Heart left ventricle (tissue), 16 donors: ENCODE results near the gene HIPK2. TPM values are rescaled to one million over a fixed set of nuclear protein-coding genes. Genes with fewer than 3 reads are reported as not detected.

ENCODE experiments used
- ATAC-seq, 4 donors: fragments of 200-7000 bp; cut with Tn5 transposase; one replicate each; pipeline ENCODE4 v1.9.1; 2020 to 2022; ENCODE audit warnings: moderate library complexity in 4 of 4, mild to moderate bottlenecking in 3 of 4, moderate number of reproducible peaks in 1 of 4
- DNase-seq, 5 donors: peaks; one replicate each; pipeline ENCODE4 v3.0.0-alpha.2; 2020
- H3K27ac ChIP-seq, 12 donors: fragments of 200-600 bp; sonication (generic) in 4 of 12; one replicate each; pipeline versions ENCODE4 v1.5.0 to v1.8.0; 2016 to 2022; ENCODE audit warnings: mild to moderate bottlenecking in 2 of 12
- H3K27me3 ChIP-seq, 9 donors: fragments of 200-600 bp; sonication (generic) in 2 of 9; one replicate each; pipeline versions ENCODE4 v1.5.1 to v1.8.0; 2016 to 2022; ENCODE audit warnings: mild to moderate bottlenecking in 3 of 9
- H3K36me3 ChIP-seq, 9 donors: fragments of 200-600 bp; sonication (generic) in 2 of 9; one replicate each; pipeline versions ENCODE4 v1.5.0 to v1.8.0; 2018 to 2022; ENCODE audit warnings: mild to moderate bottlenecking in 2 of 9
- H3K4me1 ChIP-seq, 12 donors: fragments of 200-600 bp; sonication (generic) in 4 of 12; one replicate each; pipeline versions ENCODE4 v1.5.0 to v1.8.0; 2016 to 2022; ENCODE audit warnings: mild to moderate bottlenecking in 3 of 12
- H3K4me3 ChIP-seq, 12 donors: fragments of 200-600 bp; sonication (generic) in 4 of 12; one replicate each; pipeline versions ENCODE4 v1.5.0 to v1.8.0; 2017 to 2022; ENCODE audit warnings: mild to moderate bottlenecking in 9 of 12, moderate library complexity in 4 of 12
- H3K9me3 ChIP-seq, 12 donors: fragments of 200-600 bp; sonication (generic) in 4 of 12; one replicate each; pipeline versions ENCODE4 v1.5.0 to v1.8.0; 2016 to 2022; ENCODE audit warnings: mild to moderate bottlenecking in 1 of 12
- POLR2A ChIP-seq, 2 donors: fragments of 450-650 bp; IDR thresholded peaks; one replicate each; pipeline ENCODE4 v1.6.1; 2017; ENCODE audit warnings: antibody characterized with exemption in 2 of 2, mild to moderate bottlenecking in 2 of 2, moderate library complexity in 2 of 2
- WGBS, 4 donors: extraction: QIAGEN DNeasy Blood & Tissue Kit in 2 of 4; methylation state at CpG; one replicate each; pipeline versions ENCODE4 v1.1.5 to v1.1.7; 2013 to 2018; 5-methylcytosine and 5-hydroxymethylcytosine counted together
- intact Hi-C, 10 donors: fragments of 100-400 bp; cut with DNase I; formaldehyde crosslinking; loops; one replicate each; pipeline versions ENCODE4 v1.11.1 to v1.14.2; 2022
- polyA plus RNA-seq, 2 donors: library from polyadenylated mRNA; stranded (reverse); fragments of 200-250 nt; gene quantifications; one replicate each; pipeline ENCODE4 v1.2.3, GENCODE V29; 2013
- total RNA-seq, 9 donors: library from RNA; depleted of rRNA in 2 of 9; stranded (reverse); fragments of >200 nt in 2 of 9; fragmentation: NEBNext Ultra II Directional in 3 of 9; extraction: Animal tissue kit (Norgen Biotek cat#: 25700) in 3 of 9; gene quantifications; one replicate each; pipeline versions ENCODE4 v1.1.0 to v1.2.4, GENCODE V29; 2016 to 2023
- TF ChIP-seq, protein P1 (sequence below), 12 donors: fragments of 200-600 bp; sonication (generic) in 4 of 12; IDR thresholded peaks; one replicate each; pipeline versions ENCODE4 v1.5.0 to v1.8.0; 2018 to 2022; ENCODE audit warnings: antibody characterized with exemption in 12 of 12, mild to moderate bottlenecking in 5 of 12
- donor health status: ischemic (EF 13 %, LVEDD 7.1; RV severe dilation, severe dysfunction).
- donor health status: healthy with polysubstance abuse.
- donor health status: DM: no; HTN: yes; CAD: no.
- donor health status: DM: no; HTN: no; CAD: no.
- donor health status: ischemic (EF 25% LVEDD 6.9; RV normal size, moderate dysfunction).
- donor health status: ischemic (EF 25% LVEDD 5.7; RV mildly dilated, moderate dysfunction).
- donor health status: healthy.
- donor health status: DM: yes; HTN: yes; CAD: no.
- donor health status: ischemic (EF 35%, LVEDD 5.7; RV mildly dilated, moderate dysfunction).
- donor health status: nonischemic (EF 11% LVEDD 7.7; RV severe dilation, severe dysfunction).
- donor health status: DM: yes; HTN: yes; CAD: no.
- donor health status: PGD.
- donor health status: ischemic (EF 29% LVEDD 5.4; RV normal size, mild dysfunction).
- donor health status: nonischemic (EF 23%, LVEDD 6.1; RV moderate dilation, normal function).

The HIPK2 gene
- total and polyA plus RNA-seq, 11 donors = 43.2 to 244 (median 143) TPM

- H3K4me3 ChIP-seq = no peak overlapping the region
- no peak for TF ChIP-seq POLR2A (IDR thresholded peaks at IDR 0.05)
- TF ChIP-seq, protein P1, sequence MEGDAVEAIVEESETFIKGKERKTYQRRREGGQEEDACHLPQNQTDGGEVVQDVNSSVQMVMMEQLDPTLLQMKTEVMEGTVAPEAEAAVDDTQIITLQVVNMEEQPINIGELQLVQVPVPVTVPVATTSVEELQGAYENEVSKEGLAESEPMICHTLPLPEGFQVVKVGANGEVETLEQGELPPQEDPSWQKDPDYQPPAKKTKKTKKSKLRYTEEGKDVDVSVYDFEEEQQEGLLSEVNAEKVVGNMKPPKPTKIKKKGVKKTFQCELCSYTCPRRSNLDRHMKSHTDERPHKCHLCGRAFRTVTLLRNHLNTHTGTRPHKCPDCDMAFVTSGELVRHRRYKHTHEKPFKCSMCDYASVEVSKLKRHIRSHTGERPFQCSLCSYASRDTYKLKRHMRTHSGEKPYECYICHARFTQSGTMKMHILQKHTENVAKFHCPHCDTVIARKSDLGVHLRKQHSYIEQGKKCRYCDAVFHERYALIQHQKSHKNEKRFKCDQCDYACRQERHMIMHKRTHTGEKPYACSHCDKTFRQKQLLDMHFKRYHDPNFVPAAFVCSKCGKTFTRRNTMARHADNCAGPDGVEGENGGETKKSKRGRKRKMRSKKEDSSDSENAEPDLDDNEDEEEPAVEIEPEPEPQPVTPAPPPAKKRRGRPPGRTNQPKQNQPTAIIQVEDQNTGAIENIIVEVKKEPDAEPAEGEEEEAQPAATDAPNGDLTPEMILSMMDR (IDR thresholded peaks at IDR 0.05) = no peak
- H3K27ac ChIP-seq = peak overlapping the region in 2 of 12 donors; percentile 33 to 35
- 61 to 66% (median 65%) methylated on average over 6 of the region's 6 CpGs for WGBS, 4 donors
- no peaks in the 10 kb centered on the region for H3K9me3 ChIP-seq
- peaks cover 0 to 39% (median 6%) of the 10 kb centered on the region in 9 donors for H3K36me3 ChIP-seq
- peak in 1 of 4 donors; percentile 24 for ATAC-seq
- H3K4me1 ChIP-seq = peaks cover 0 to 64% (median 31%) of the 10 kb centered on the region in 12 donors
- H3K27me3 ChIP-seq = no peaks in the 10 kb centered on the region
- intact Hi-C loops = loop anchor here in 1 of 10 donors (5.0 kb wide), 1 partner anchor 40 kb away; no protein-coding TSS in a partner anchor
- no peak for DNase-seq
These were observed 85.1 kb downstream of the HIPK2 start for GRCh38 chr7:139692723-139693122.

DNA sequence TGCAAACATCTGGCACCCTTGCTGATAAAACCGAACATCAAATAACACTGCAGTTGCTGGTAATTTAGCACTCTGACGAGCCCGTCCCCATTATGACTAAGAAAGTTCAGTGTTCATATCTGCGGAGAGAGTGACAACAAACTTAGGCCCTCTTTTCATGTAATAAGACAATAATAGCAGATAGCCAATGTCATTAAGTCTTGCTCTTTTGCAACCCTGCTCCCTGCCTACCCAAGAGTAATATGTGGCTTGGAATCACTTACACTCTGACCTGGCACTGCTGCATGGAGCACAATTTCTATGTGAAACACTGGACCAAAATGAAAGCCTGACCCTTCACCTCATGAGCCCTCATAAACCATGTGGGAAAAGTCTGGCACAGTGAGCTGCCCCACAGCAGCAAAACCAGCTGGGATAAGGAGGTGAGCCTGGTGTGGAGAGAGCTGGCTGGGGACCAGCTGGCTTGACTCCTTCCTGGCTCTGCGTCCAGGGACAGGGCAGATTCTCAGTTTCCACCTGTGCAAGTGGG is 86.5 kb downstream of the HIPK2 start:
- H3K27ac ChIP-seq = peak overlapping the region in 11 of 12 donors; percentile 15 to 68 (median 52)

DNA sequence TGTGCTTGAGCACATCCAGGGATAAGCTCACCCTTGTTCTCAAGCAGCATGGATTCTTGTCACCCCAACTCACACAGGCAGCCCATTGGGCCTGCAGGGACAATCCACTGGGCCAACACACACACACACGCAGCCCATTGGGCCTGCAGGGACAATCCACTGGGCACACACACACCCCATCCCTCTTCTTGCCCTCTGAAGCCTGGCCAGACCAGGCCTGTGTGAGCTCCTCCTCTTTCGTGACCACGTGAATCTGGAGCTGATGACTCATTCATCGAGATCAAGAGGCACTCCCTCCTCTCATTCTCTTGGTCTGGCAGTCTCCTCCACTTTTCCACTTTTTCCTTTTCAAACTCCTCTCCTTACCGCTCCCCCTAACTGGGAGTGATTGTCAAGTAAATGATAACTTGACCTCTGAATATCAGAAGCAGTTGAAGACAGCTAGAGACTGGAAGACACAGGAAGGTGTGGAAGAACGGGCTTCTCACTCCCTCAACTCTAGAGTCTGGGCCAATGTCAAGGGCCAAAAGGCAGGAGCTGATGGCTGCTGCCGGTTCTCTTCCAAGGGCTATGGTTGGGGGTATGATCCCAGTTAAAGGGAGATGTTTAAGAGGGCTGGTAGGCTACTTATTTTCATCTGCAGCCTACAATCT is 89.7 kb downstream of the HIPK2 start:
- H3K4me3 ChIP-seq = no peak overlapping the region
- peak overlapping the region in 3 of 12 donors; percentile 10 to 11 (median 11) for H3K27ac ChIP-seq
- ATAC-seq (peak in 2 of 4 donors; percentile 34 to 35), DNase-seq (no peak)
- intact Hi-C loops = no loop called here
- H3K27me3 ChIP-seq = no peaks in the 10 kb centered on the region
- peaks cover 0 to 36% (median 6%) of the 10 kb centered on the region in 9 donors for H3K36me3 ChIP-seq
- H3K4me1 ChIP-seq = peaks cover 15 to 72% (median 39%) of the 10 kb centered on the region in 12 donors
- no peak for TF ChIP-seq POLR2A (IDR thresholded peaks at IDR 0.05)
- TF ChIP-seq, protein P1 (IDR thresholded peaks at IDR 0.05) = no peak
- WGBS, 4 donors = 60 to 72% (median 69%) methylated on average over 7 of the region's 7 CpGs
- H3K9me3 ChIP-seq = peaks cover 0 to 13% (median 4%) of the 10 kb centered on the region in 12 donors

More for the DNA sequence above, 86.5 kb downstream of the HIPK2 start:
- Histone ChIP-seq H3K9me3 (peaks cover 0 to 1% (median 0%) of the 10 kb centered on the region in 12 donors), H3K4me3 (no peak overlapping the region), H3K36me3 (peaks cover 0 to 39% (median 6%) of the 10 kb centered on the region in 9 donors), H3K4me1 (peaks cover 0 to 65% (median 27%) of the 10 kb centered on the region in 12 donors), H3K27me3 (no peaks in the 10 kb centered on the region)
- ATAC-seq = peak; percentile 90 to 94 (median 92)
- peak; percentile 70 to 85 (median 81) for DNase-seq
- intact Hi-C loops = loop anchor here in 1 of 10 donors (5.0 kb wide), 1 partner anchor 41 kb away; no protein-coding TSS in a partner anchor
- WGBS, 4 donors = 28 to 50% (median 48%) methylated on average over 5 of the region's 5 CpGs
- TF ChIP-seq POLR2A (IDR thresholded peaks at IDR 0.05) = no peak
- TF ChIP-seq, protein P1 (IDR thresholded peaks at IDR 0.05) = no peak

- H3K27ac ChIP-seq = peak overlapping the region in 1 of 12 donors; percentile 11
These were observed 90.4 kb downstream of the HIPK2 start for GRCh38 chr7:139687211-139687954.

More at GRCh38 chr7:139687211-139687954, 90.4 kb downstream of the HIPK2 start:
- Histone ChIP-seq H3K36me3 (peaks cover 0 to 32% (median 6%) of the 10 kb centered on the region in 9 donors), H3K27me3 (no peaks in the 10 kb centered on the region), H3K4me1 (peaks cover 20 to 73% (median 44%) of the 10 kb centered on the region in 12 donors), H3K4me3 (no peak overlapping the region), H3K9me3 (peaks cover 0 to 13% (median 4%) of the 10 kb centered on the region in 12 donors)
- intact Hi-C loops = no loop called here
- no peak for ATAC-seq
- DNase-seq = no peak
- TF ChIP-seq POLR2A (IDR thresholded peaks at IDR 0.05) = no peak
- TF ChIP-seq, protein P1 (IDR thresholded peaks at IDR 0.05) = no peak
